DOHH2 (cell line): ENCODE results near the gene SLC9A9.

Experiments used
- H3F3A ChIP-seq: fragments of 200-600 bp; sonication (generic), shearing (Covaris generic); 2 replicates; pipeline ENCODE4 v1.6.0; 2016; ENCODE audit warnings: antibody characterized with exemption, mild to moderate bottlenecking; ENCODE audit not compliant: control insufficient read depth, insufficient read depth
- H3K27ac ChIP-seq: fragments of 200-600 bp; sonication (generic); 2 replicates; pipeline ENCODE4 v1.5.1; 2014; ENCODE audit warnings: low read depth, mild to moderate bottlenecking, low read length, moderate library complexity
- H3K27me3 ChIP-seq: fragments of 200-600 bp; sonication (generic); 2 replicates; pipeline ENCODE4 v1.6.1; 2014; ENCODE audit warnings: mild to moderate bottlenecking, low read length, mixed read lengths; ENCODE audit not compliant: control insufficient read depth
- H3K36me3 ChIP-seq: fragments of 200-600 bp; sonication (generic); 2 replicates; pipeline ENCODE4 v1.6.1; 2014; ENCODE audit warnings: mild to moderate bottlenecking, low read length, moderate library complexity, mixed read lengths; ENCODE audit not compliant: control insufficient read depth
- H3K4me1 ChIP-seq: fragments of 200-600 bp; sonication (generic); 2 replicates; pipeline ENCODE4 v1.6.1; 2014; ENCODE audit warnings: mild to moderate bottlenecking, low read length, mixed read lengths; ENCODE audit not compliant: control insufficient read depth
- H3K4me2 ChIP-seq: fragments of 200-600 bp; sonication (generic); 2 replicates; pipeline ENCODE4 v1.6.0; 2014; ENCODE audit warnings: mild to moderate bottlenecking, low read length, moderate library complexity
- H3K4me3 ChIP-seq: fragments of 200-600 bp; sonication (generic); 2 replicates; pipeline ENCODE4 v1.5.1; 2014; ENCODE audit warnings: mild to moderate bottlenecking, low read length, mixed read lengths
- H3K79me2 ChIP-seq: fragments of 200-600 bp; sonication (generic); 2 replicates; pipeline ENCODE4 v1.6.1; 2014; ENCODE audit warnings: mild to moderate bottlenecking, low read length, mixed read lengths; ENCODE audit not compliant: control insufficient read depth
- H3K9me2 ChIP-seq: fragments of 200-600 bp; sonication (generic); replicated peaks from 2 replicates; pipeline ENCODE4 v1.6.1; 2014; ENCODE audit warnings: mild to moderate bottlenecking, low read length, mixed read lengths; ENCODE audit not compliant: control insufficient read depth
- H3K9me3 ChIP-seq: fragments of 200-600 bp; sonication (generic); 2 replicates; pipeline ENCODE4 v1.6.1; 2014; ENCODE audit warnings: antibody characterized with exemption, low read length, mixed read lengths; ENCODE audit not compliant: control insufficient read depth, insufficient read depth
- H4K20me1 ChIP-seq: fragments of 200-600 bp; sonication (generic); 2 replicates; pipeline ENCODE4 v1.6.0; 2014; ENCODE audit warnings: low read depth, mild to moderate bottlenecking, antibody characterized with exemption, low read length, moderate library complexity; ENCODE audit not compliant: control insufficient read depth, insufficient read depth
- EZH2phosphoT487 ChIP-seq: fragments of 200-600 bp; sonication (generic); IDR thresholded peaks from 2 replicates; pipeline ENCODE4 v1.6.1; 2017; ENCODE audit warnings: borderline replicate concordance, mild to moderate bottlenecking, antibody characterized with exemption, low read length, moderate library complexity, mixed read lengths
- TF ChIP-seq, protein P1 (sequence below): fragments of 200-600 bp; sonication (generic); IDR thresholded peaks from one replicate; pipeline ENCODE4 v1.5.1; 2014; ENCODE audit warnings: antibody characterized with exemption, mild to moderate bottlenecking, low read depth, low read length; ENCODE audit not compliant: poor library complexity, severe bottlenecking

The SLC9A9 gene

DNA sequence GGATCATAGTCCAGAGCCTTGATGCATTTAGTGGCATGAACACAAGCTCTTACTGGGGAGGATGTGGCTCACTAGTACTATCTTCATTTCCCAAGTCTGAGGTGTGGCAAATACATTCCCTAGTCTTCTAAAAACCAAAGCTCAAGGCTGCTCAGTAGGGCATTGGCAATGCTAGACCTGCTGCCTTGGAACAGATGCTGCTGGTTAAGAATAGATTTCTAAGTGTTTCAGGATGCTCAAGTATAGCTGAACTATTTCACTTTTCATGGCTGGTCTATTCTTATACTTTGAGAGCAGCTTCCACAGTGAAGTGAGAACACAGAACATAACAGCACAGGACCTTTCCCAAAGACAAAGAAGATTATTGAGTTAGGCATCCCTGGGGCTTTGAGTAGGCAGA, 549.9 kb downstream of the SLC9A9 start:
- H3K4me1 ChIP-seq: peaks cover 41% of the 10 kb centered on the region
- no peaks in the 10 kb centered on the region for H3F3A ChIP-seq
- no peak overlapping the region for H3K27ac ChIP-seq
- TF ChIP-seq, protein P1, sequence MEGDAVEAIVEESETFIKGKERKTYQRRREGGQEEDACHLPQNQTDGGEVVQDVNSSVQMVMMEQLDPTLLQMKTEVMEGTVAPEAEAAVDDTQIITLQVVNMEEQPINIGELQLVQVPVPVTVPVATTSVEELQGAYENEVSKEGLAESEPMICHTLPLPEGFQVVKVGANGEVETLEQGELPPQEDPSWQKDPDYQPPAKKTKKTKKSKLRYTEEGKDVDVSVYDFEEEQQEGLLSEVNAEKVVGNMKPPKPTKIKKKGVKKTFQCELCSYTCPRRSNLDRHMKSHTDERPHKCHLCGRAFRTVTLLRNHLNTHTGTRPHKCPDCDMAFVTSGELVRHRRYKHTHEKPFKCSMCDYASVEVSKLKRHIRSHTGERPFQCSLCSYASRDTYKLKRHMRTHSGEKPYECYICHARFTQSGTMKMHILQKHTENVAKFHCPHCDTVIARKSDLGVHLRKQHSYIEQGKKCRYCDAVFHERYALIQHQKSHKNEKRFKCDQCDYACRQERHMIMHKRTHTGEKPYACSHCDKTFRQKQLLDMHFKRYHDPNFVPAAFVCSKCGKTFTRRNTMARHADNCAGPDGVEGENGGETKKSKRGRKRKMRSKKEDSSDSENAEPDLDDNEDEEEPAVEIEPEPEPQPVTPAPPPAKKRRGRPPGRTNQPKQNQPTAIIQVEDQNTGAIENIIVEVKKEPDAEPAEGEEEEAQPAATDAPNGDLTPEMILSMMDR: no peak
- H3K27me3 ChIP-seq: no peaks in the 10 kb centered on the region
- H3K9me2 ChIP-seq: no peaks in the 10 kb centered on the region
- H3K79me2 ChIP-seq: no peaks in the 10 kb centered on the region
- no peak overlapping the region for H3K4me2 ChIP-seq
- no peaks in the 10 kb centered on the region for H4K20me1 ChIP-seq
- H3K36me3 ChIP-seq: no peaks in the 10 kb centered on the region
- no peaks in the 10 kb centered on the region for H3K9me3 ChIP-seq
- H3K4me3 ChIP-seq: no peak overlapping the region

DNA sequence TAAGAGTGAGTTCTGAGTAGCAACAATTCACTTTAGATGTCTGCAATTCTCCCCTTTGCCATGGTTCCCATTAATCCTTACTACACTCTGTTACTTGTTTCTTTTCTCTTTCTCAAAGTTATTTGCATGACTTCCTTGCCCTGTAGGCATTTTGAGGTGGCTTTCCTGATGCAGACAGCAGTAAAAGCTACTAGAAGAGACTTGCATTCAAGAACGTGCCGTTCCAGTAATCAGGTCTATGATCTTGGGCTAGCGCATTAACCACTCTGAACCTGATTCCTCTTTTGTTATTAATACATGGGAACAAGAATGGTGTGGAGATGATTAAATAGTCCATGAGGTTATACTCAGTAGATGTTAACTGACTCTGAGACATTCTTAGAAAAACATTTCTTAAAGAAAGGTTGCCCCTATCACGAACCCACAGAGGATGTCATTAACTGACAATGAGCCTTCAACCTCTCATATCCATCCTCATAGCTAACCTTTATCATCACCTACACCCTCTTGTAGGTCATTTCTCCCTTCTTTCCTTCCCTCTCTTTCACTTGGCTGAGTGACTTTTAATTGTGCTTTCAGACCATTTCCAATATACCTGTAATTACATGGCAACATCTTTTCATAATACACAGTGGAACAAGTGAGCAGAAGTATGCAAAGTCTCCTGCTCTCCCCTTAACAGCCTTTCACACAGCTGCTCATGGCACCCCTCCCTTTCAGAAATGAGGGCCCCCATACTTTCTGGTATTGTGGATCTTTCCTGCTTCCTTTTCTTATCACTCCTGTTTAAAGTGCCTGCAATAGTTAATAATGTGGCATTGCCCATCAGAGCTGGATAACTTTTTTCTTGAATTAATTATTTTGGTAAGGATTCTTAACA, 552.8 kb downstream of the SLC9A9 start:
- Histone ChIP-seq H4K20me1 (no peaks in the 10 kb centered on the region), H3K27me3 (no peaks in the 10 kb centered on the region), H3K36me3 (no peaks in the 10 kb centered on the region), H3K9me3 (no peaks in the 10 kb centered on the region), H3K79me2 (no peaks in the 10 kb centered on the region), H3K9me2 (no peaks in the 10 kb centered on the region), H3K4me1 (peaks cover 41% of the 10 kb centered on the region), H3K4me3 (no peak overlapping the region), H3K4me2 (peak overlapping the region; percentile 8), H3F3A (no peaks in the 10 kb centered on the region), H3K27ac (no peak overlapping the region)
- TF ChIP-seq EZH2phosphoT487: no peak
- TF ChIP-seq, protein P1: no peak

DNA sequence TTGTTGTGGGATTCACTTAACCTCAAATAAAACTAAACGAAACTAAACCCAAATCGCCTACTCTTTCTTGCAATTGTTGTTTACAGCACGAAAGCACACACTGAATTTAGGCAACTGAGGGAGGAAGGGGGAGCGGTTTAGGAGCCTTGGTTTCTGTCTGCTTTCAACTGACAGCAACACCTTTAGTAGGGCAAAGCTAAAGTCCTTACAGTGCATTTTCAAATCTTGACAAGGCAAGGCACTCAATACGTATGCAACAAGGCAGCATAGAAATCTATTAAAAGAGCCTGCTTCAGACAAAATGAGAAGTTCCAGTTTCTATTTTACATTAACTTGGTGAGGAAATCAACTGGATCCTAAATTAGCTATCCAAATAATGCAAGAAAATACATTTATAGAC, 554.1 kb downstream of the SLC9A9 start:
- Histone ChIP-seq H3F3A (no peaks in the 10 kb centered on the region), H3K4me3 (peak overlapping the region; percentile 28), H3K79me2 (no peaks in the 10 kb centered on the region), H3K27ac (no peak overlapping the region), H3K27me3 (no peaks in the 10 kb centered on the region), H3K36me3 (no peaks in the 10 kb centered on the region), H3K4me1 (peaks cover 41% of the 10 kb centered on the region), H4K20me1 (no peaks in the 10 kb centered on the region), H3K4me2 (peak overlapping the region; percentile 62), H3K9me2 (no peaks in the 10 kb centered on the region), H3K9me3 (no peaks in the 10 kb centered on the region)
- TF ChIP-seq, protein P1: no peak
- TF ChIP-seq EZH2phosphoT487: no peak
